NT2/D1 (cell line): ENCODE data around the gene HELB.
"Not testable (repeated sequence)": the region's sequence is repeated elsewhere in the genome, so short reads cannot be mapped to it uniquely, and the experiment has no call there.

Source experiments
- YY1 ChIP-seq: IDR thresholded peaks from 2 replicates; pipeline ENCODE4 v1.6.1; 2011; ENCODE audit not compliant: insufficient read length, insufficient read depth
- ZNF274 ChIP-seq: IDR thresholded peaks from 2 replicates; pipeline ENCODE4 v1.6.1; 2011; ENCODE audit warnings: mild to moderate bottlenecking, low read depth, low read length

GRCh38 chr12:66303316-66303804 lies 1.1 kb downstream of the HELB start:
- not testable (repeated sequence) for TF ChIP-seq ZNF274, YY1
